HG02943 (cell line): ENCODE results near the gene PCP4.

ENCODE experiments used
- ATAC-seq: cut with Tn5 transposase; IDR thresholded peaks from one replicate; pipeline ENCODE4 v1.9.1; 2021; ENCODE audit warnings: mild to moderate bottlenecking, low read depth, moderate library complexity; ENCODE audit not compliant: unreplicated experiment

The PCP4 gene

GRCh38 chr21:39968010-39968409 is 100.8 kb downstream of the PCP4 start:
- no peak for ATAC-seq

DNA sequence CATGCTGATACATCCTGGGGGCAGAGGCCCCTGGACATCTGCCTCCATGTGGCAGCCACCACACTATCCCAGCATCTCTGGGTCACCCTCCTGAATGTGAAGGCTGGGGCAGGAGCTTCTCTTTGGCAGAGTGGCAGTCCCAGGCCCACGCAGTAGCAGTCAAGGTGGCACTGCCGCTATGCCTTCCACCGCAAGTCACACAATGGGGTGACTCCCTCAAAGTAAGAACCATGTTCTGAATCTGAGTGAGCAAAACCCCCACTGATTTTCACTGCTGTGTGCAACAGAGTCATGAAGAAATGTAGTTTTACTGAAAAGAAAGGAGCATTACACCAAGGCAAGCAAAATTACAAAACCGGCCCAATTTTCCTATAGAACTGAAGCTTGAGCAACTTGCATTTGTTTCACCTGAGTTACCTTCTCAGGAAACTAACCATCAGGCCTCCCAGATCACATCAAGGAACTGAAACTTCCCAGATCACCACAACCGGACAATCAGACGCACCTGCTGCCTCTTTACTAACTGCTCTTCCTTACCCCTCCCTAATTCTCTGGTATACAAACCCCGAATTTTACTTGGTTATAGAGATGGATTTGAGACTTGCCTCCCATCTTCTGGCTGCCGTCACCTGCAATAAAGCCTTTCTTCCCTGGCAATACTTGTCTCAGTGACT is 102.6 kb downstream of the PCP4 start:
- ATAC-seq, result no peak

DNA sequence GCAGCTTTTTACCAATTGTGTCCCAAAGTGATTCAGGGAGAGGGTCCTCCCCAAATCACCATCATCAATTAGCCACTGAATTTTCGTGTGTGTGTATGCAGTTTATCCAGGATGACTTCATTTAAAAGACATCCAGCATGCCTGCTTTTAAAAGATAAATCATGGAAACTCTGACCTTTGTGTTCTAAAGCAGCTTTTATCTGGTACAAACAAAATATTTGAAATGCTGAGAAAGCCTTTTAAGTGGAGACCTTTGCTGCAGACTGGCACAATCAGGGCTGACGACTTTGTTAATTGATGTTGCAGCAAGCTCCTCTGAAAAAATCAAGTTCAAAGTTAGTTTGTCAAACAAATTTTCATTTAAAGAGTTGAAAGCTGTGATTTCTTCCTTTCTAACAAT is 104.7 kb downstream of the PCP4 start:
- ATAC-seq, result no peak

DNA sequence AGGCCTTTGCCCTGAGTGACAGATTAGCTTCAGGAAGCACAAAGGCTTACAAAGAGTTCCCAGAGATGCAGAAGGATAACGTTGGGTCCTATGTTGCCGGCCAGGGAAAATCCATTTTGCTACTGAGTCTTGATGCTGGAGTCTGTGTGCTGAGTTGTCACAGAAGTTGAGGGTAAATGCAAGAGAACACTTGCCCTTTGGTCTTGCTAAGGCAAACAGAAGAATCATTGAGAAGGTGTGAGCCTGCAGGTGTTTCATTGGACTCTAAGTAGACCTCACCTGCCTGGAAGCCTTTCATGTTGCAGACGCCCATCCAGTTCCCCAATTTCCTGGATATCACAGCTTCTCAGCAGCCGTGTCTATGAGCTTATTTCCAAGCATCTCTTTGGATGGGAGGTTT is 105.2 kb downstream of the PCP4 start:
- no peak for ATAC-seq

GRCh38 chr21:39972976-39973770 is 105.9 kb downstream of the PCP4 start:
- no peak for ATAC-seq

- no peak for ATAC-seq
Measured at GRCh38 chr21:39976800-39977199, 109.6 kb downstream of the PCP4 start.
